Effector memory CD8-positive, alpha-beta T cell (primary cell): Measurements from ENCODE around the gene CCDC107.

Source experiments
- ATAC-seq: fragments of 150-1000 bp; cut with Tn5 transposase; replicated peaks from 2 replicates; pipeline ENCODE4 v1.10.0; 2021; ENCODE audit warnings: mild to moderate bottlenecking, moderate library complexity
- DNase-seq, 3 experiments: peaks; one replicate each; pipeline ENCODE4 v3.0.0; 2021
- H3K27ac Mint-ChIP-seq, 2 donors: one replicate each; pipeline ENCODE4 v1.8.0; 2022; ENCODE audit warnings: mild to moderate bottlenecking in 2 of 2, mixed read lengths in 2 of 2, moderate library complexity in 2 of 2
- H3K27me3 Mint-ChIP-seq, 2 donors: one replicate each; pipeline ENCODE4 v1.8.0; 2022; ENCODE audit warnings: mixed read lengths in 2 of 2
- H3K36me3 Mint-ChIP-seq: one replicate; pipeline ENCODE4 v1.8.0; 2022; ENCODE audit warnings: mild to moderate bottlenecking, moderate library complexity, mixed read lengths; ENCODE audit not compliant: insufficient read depth
- H3K4me1 Mint-ChIP-seq, 2 donors: one replicate each; pipeline ENCODE4 v1.8.0; 2022; ENCODE audit warnings: low read depth in 2 of 2, mixed read lengths in 2 of 2
- H3K4me3 Mint-ChIP-seq, 2 donors: one replicate each; pipeline ENCODE4 v1.8.0; 2022; ENCODE audit warnings: mild to moderate bottlenecking in 2 of 2, mixed read lengths in 2 of 2, moderate library complexity in 2 of 2
- H3K9me3 Mint-ChIP-seq, 2 donors: one replicate each; pipeline ENCODE4 v1.8.0; 2022; ENCODE audit warnings: mixed read lengths in 2 of 2

The CCDC107 gene

DNA sequence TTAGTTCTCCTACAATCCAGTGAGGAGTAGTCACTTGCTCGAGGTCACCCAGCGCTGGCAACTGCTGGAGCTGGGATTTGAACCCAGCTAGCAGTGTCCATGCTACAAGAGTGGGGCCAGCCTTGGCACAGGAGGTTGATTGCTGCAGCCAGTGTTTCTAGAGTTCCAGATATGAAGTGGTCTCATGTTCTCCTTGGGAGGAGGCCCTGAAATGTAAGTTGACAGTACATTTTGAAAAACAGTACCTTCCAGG, 802 bp downstream of the CCDC107 start:
- H3K4me1 Mint-ChIP-seq, result peaks cover 68 to 70% of the 10 kb centered on the region in 2 donors
- peaks cover 59% of the 10 kb centered on the region for H3K36me3 Mint-ChIP-seq
- peak overlapping the region; percentile 100 for H3K27ac Mint-ChIP-seq
- H3K9me3 Mint-ChIP-seq, result peaks cover 0 to 2% of the 10 kb centered on the region in 2 donors
- peak overlapping the region; percentile 91 to 92 for H3K4me3 Mint-ChIP-seq
- DNase-seq (no peak), ATAC-seq (no peak)
- no peaks in the 10 kb centered on the region for H3K27me3 Mint-ChIP-seq

GRCh38 chr9:35659340-35659739, 1.2 kb downstream of the CCDC107 start:
- peak overlapping the region; percentile 91 to 92 for H3K4me3 Mint-ChIP-seq
- DNase-seq (no peak), ATAC-seq (no peak)
- peak overlapping the region; percentile 100 for H3K27ac Mint-ChIP-seq
- peaks cover 0 to 2% of the 10 kb centered on the region in 2 donors for H3K9me3 Mint-ChIP-seq
- peaks cover 59% of the 10 kb centered on the region for H3K36me3 Mint-ChIP-seq
- no peaks in the 10 kb centered on the region for H3K27me3 Mint-ChIP-seq
- peaks cover 72 to 74% of the 10 kb centered on the region in 2 donors for H3K4me1 Mint-ChIP-seq

DNA sequence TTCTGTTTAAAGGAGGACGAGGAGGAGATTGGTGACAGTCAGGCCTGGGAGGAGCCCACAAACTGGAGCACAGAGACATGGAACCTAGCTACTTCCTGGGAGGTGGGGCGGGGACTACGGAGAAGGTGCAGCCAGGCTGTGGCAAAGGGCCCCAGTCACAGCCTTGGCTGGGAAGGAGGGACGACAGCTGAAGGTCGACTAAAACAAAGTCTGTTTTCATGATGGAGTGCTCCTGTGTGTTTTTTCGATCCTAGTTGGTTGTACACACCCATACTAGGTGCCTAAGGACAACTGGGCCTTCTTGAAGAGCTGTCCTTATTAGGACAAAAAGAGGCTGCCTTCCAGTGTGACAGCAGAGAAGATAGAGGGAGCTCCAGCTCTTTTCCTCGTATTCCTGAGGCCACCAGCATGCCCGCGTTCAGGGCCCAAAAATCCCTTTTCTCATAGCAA, 2.9 kb downstream of the CCDC107 start:
- ATAC-seq, result no peak
- no peak for DNase-seq
- Mint-ChIP-seq H3K36me3 (peaks cover 59% of the 10 kb centered on the region), H3K4me1 (peaks cover 77 to 78% of the 10 kb centered on the region in 2 donors), H3K27me3 (no peaks in the 10 kb centered on the region), H3K9me3 (peaks cover 0 to 2% of the 10 kb centered on the region in 2 donors), H3K27ac (peak overlapping the region; percentile 100), H3K4me3 (peak overlapping the region; percentile 91 to 92)

DNA sequence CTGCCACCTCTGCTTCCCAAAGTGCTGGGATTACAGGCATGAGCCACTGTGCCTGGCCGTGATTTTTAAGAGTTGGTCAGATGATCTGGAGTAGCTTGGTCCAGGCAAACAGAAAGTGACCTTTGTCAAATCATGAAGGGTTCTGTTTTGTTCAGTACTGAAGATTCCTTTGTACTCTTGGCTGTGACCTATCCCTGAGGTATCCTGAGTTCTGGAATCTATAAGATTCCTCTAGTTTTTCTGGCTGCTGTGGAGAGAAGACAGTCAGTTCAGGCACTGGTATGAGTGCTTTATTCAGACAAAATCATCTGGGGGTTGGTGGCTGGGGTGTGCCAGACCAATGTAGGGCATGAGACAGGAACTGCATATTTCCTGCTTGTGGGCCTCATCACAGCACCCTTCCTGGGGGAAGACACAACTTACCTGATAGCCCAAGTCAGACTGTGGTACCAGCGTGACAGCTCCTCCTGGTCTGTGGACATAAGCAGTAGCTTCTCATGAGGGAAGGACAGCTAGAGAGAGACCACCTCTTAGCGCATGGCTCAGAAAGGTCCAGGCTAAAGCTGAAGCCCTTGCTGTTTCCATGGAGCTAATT, 3.8 kb downstream of the CCDC107 start:
- peak overlapping the region; percentile 70 to 91 for H3K4me3 Mint-ChIP-seq
- no peaks in the 10 kb centered on the region for H3K27me3 Mint-ChIP-seq
- peaks cover 0 to 2% of the 10 kb centered on the region in 2 donors for H3K9me3 Mint-ChIP-seq
- peak; percentile 45 for ATAC-seq
- H3K4me1 Mint-ChIP-seq, result peaks cover 69 to 70% of the 10 kb centered on the region in 2 donors
- DNase-seq, result peak in 2 of 3 experiments; percentile 43 to 55
- peak overlapping the region; percentile 100 for H3K27ac Mint-ChIP-seq
- peaks cover 51% of the 10 kb centered on the region for H3K36me3 Mint-ChIP-seq

- Mint-ChIP-seq H3K4me1 (peaks cover 63 to 65% of the 10 kb centered on the region in 2 donors), H3K9me3 (peaks cover 0 to 2% of the 10 kb centered on the region in 2 donors), H3K4me3 (peak overlapping the region; percentile 70 to 91), H3K36me3 (peaks cover 45% of the 10 kb centered on the region), H3K27me3 (no peaks in the 10 kb centered on the region), H3K27ac (peak overlapping the region; percentile 100)
- DNase-seq, result no peak
- no peak for ATAC-seq
These were observed 4.3 kb downstream of the CCDC107 start for GRCh38 chr9:35662437-35662836.

DNA sequence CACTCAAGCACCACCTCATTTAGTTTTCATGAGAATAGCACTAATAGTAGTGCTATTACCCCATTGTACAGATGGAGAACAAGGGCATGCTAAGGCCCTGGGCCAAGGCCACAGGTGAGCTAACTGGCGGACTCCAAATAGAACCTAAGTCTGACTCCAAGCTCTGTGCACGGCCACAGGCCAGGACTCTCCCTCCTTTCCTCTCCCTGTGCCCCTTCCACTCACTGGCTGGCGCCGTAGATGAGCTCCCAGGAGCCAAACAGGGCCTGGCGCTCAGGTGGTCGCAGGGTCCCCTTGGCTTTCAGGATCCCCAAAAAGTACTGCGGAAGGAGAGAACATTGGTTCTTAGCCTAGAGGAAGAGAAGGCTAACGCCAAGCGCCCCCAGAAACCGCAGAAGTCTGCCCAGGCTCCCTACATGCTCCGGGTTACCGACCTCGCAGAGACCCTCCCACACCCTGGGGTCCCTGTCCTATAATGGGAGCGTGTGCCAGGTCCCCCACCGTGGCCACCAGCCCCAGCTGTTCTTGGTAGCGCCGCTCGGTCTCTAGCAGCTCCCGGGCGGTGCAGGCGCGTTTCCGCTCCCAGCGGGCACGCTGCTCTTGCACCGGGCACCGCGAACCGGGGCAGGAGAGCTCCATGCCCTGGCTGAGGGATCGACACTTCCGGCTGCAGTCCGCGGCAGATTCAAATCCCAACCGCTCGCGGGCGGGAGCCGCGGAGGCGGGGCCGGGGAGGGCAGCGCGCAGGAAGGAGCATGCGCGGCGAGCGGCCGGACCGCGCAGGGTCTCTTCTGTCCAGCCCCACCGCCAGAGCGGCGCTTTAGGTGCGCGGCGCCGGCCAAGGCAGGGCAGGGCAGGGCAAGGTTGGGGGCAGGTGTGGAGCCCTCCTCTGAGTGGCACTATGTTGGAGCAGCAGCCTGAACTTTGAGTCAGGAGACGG, 6.7 kb downstream of the CCDC107 start, which contains the start of gene ARHGEF39:
TSS of gene ARHGEF39 (minus strand) at position 665 of the 940 bp plus-strand sequence. CDS start at position 639, 26 bp downstream.
- DNase-seq (peak; percentile 47 to 60 (median 57)), ATAC-seq (peak; percentile 62)
- Mint-ChIP-seq H3K4me1 (peaks cover 48 to 49% of the 10 kb centered on the region in 2 donors), H3K27ac (peak within 1 kb of the TSS; percentile 82 to 100), H3K27me3 (no peaks in the 10 kb centered on the region), H3K36me3 (peaks cover 24% of the 10 kb centered on the region), H3K9me3 (no peaks in the 10 kb centered on the region), H3K4me3 (peak within 1 kb of the TSS; percentile 86 to 89)

DNA sequence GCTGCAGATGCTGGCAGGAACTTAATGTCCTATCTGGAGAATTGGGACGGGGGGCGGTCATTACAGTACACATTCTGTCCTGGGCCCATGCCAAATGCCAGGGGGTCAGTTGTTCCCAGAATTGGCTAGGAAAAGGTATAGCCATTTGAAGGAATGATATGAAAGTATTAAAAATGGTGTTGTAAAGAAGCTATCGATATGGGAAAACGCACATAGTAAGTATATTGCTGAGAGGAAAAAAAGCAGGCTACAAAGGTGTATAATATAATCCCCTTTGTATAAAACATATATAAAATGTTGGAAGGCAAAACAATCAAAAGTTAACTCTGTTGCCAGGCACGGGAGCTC, 7.4 kb downstream of the CCDC107 start:
- Mint-ChIP-seq H3K9me3 (no peaks in the 10 kb centered on the region), H3K27me3 (no peaks in the 10 kb centered on the region), H3K4me1 (peaks cover 42% of the 10 kb centered on the region in 2 donors), H3K36me3 (peaks cover 18% of the 10 kb centered on the region), H3K4me3 (peak overlapping the region; percentile 86 to 89), H3K27ac (peak overlapping the region; percentile 82 to 100)
- no peak for DNase-seq
- no peak for ATAC-seq

- Mint-ChIP-seq H3K4me3 (peak overlapping the region in 1 of 2 donors; percentile 89), H3K27me3 (no peaks in the 10 kb centered on the region), H3K27ac (peak overlapping the region in 1 of 2 donors; percentile 61), H3K36me3 (peaks cover 12% of the 10 kb centered on the region), H3K9me3 (no peaks in the 10 kb centered on the region), H3K4me1 (peaks cover 36% of the 10 kb centered on the region in 2 donors)
- no peak for DNase-seq
- no peak for ATAC-seq
These were observed 8.0 kb downstream of the CCDC107 start for GRCh38 chr9:35666045-35666444.

- Mint-ChIP-seq H3K36me3 (peaks cover 8% of the 10 kb centered on the region), H3K27me3 (no peaks in the 10 kb centered on the region), H3K4me3 (peak overlapping the region in 1 of 2 donors; percentile 89), H3K27ac (peak overlapping the region in 1 of 2 donors; percentile 61), H3K4me1 (peaks cover 34 to 35% of the 10 kb centered on the region in 2 donors), H3K9me3 (no peaks in the 10 kb centered on the region)
- DNase-seq, result no peak
- no peak for ATAC-seq
These were observed 8.5 kb downstream of the CCDC107 start for GRCh38 chr9:35666549-35666948.

DNA sequence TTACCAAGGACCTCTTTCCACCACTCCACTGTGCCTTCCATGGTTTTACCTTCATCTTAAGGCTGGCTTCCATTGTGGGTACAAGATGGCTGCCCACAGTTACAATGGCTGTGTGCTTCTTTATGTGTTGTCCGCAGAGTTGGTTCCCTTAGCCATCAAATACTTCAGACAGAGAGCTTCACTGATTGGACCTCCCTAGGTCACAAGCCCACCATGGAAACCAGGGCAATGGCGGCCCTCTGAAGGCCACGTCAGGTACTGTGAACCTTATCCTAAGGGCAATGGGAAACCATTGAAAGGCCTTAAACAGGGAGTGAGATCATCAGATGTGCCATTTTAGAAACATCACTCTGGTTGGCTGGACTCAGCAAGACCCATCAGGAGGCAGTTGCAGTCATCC, 9.8 kb downstream of the CCDC107 start:
- H3K4me1 Mint-ChIP-seq, result peaks cover 20 to 21% of the 10 kb centered on the region in 2 donors
- H3K27ac Mint-ChIP-seq, result no peak overlapping the region
- H3K4me3 Mint-ChIP-seq, result no peak overlapping the region
- no peaks in the 10 kb centered on the region for H3K27me3 Mint-ChIP-seq
- peaks cover 3% of the 10 kb centered on the region for H3K36me3 Mint-ChIP-seq
- H3K9me3 Mint-ChIP-seq, result no peaks in the 10 kb centered on the region
- ATAC-seq, result no peak
- no peak for DNase-seq

DNA sequence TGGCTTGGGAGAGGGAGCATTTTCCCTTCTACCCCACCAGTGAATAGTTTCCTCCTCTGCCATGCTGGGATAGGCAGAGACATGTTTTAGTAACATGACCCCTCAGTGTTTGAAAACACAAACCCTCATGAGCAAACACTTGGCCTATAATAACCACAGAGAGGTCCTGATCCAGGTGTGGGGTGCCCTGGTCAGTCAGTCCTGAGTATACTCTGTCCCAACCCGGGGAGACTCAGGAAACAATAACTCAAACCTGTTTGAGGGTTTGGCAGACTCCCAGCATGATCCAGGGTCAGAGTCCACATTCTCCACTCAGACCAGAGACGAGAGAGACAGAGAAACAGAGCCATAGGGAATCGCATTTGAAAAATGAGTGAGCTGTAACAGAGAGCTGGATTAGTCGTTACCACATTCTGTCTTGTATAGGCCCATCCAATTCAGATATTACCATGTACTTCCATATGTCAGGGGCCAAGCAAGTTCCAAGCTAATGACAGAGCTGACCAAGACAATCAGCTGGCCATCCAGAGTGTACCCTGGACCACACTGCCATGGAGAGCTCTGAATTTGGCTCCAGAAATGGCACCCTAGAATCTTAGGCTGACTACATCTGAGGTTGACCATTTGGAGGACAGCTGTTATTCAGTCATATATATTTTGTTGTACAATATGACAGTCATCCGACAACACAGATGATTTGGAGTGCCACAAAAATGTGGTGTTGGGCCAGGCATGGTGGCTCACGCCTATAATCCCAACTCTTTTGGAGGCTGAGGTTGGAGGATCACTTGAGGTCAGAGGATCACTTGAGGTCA, 11.4 kb downstream of the CCDC107 start:
- Mint-ChIP-seq H3K27me3 (peaks cover 0 to 6% of the 10 kb centered on the region in 2 donors), H3K9me3 (no peaks in the 10 kb centered on the region), H3K36me3 (no peaks in the 10 kb centered on the region), H3K4me3 (no peak overlapping the region), H3K27ac (no peak overlapping the region), H3K4me1 (peaks cover 9 to 10% of the 10 kb centered on the region in 2 donors)
- ATAC-seq (no peak), DNase-seq (no peak)

DNA sequence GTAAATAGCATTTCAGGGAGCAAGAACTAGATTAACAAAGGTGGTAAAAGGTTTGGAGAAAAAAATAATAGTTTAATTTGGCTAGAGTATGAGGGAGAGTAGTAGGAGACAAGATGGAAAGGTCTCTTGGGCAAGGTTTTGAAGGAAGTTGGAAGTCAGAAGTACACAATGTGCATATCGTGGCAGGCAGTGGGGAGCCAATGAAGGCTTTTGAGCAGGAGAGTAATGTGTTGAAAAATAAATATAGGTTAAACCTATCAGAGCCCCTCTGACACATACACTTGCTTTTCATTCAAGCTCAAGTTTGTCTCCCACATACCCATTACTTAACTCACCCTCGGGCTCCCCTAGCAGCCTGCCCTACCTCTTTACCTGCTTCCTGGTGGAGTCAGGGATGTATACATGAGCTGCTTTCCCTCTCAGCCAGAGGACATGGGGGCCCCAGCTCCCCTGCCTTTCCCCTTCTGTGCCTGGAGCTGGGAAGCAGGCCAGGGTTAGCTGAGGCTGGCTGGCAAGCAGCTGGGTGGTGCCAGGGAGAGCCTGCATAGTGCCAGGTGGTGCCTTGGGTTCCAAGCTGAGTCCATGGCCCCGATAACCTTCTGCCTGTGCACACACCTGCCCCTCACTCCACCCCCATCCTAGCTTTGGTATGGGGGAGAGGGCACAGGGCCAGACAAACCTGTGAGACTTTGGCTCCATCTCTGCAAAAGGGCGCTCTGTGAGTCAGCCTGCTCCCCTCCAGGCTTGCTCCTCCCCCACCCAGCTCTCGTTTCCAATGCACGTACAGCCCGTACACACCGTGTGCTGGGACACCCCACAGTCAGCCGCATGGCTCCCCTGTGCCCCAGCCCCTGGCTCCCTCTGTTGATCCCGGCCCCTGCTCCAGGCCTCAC, 15.3 kb downstream of the CCDC107 start, which contains the start of gene CA9:
TSS of gene CA9 (plus strand) at position 797 of the 893 bp plus-strand sequence. CDS start at position 829, 32 bp downstream.
- Mint-ChIP-seq H3K4me3 (peak within 1 kb of the TSS; percentile 27 to 40), H3K4me1 (peaks cover 4 to 10% of the 10 kb centered on the region in 2 donors), H3K27me3 (peaks cover 0 to 20% of the 10 kb centered on the region in 2 donors), H3K9me3 (no peaks in the 10 kb centered on the region), H3K27ac (peak within 1 kb of the TSS in 1 of 2 donors; percentile 38), H3K36me3 (no peaks in the 10 kb centered on the region)
- DNase-seq (no peak), ATAC-seq (no peak)
